GM12892 (cell line): ENCODE results near the gene CYP4F2.

Experiments
- POLR2A ChIP-seq: IDR thresholded peaks from 2 replicates; pipeline ENCODE4 v1.6.1; 2011; ENCODE audit warnings: low read depth, low read length, control low read depth
- POLR2AphosphoS5 ChIP-seq: IDR thresholded peaks from 2 replicates; pipeline ENCODE4 v1.6.1; 2011; ENCODE audit warnings: low read depth, low read length, control low read depth
- TAF1 ChIP-seq: IDR thresholded peaks from 2 replicates; pipeline ENCODE4 v1.6.1; 2011; ENCODE audit warnings: low read depth, mild to moderate bottlenecking, control low read depth, low read length, borderline replicate concordance

DNA sequence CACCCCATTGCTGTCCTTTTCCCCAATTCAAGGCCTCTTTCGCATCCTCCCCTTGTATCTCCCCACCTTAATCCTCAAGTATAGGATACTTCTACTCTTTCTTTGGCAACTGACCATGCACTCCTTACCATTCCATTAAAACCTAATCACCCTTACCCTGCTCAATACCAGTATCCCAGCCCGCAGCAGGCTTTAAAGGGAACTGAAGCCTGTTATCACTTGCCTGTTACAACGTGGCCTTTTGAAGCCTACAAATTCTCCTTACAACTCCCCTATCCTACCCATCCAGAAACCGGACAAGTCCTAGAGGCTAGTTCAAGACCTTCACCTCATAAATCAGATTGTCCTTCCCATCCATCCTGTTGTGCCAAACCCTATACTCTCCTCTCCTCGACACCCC is 66.2 kb downstream of the CYP4F2 start:
- no peak for TF ChIP-seq POLR2A
- TF ChIP-seq TAF1, result no peak
- TF ChIP-seq POLR2AphosphoS5, result no peak
